Stimulated activated CD4-positive, alpha-beta T cell treated with anti-CD3 and anti-CD28 coated beads, Interleukin-2, amount 100 ng/mL, for 48 hours (primary cell): ENCODE data around the gene SEMA3A.
"Not testable (repeated sequence)": the region's sequence is repeated elsewhere in the genome, so short reads cannot be mapped to it uniquely, and the experiment has no call there.

Source experiments
- DNase-seq, 2 donors: peaks; one replicate each; pipeline ENCODE4 v3.0.0-alpha.2; 2020

Gene SEMA3A

GRCh38 chr7:84194484-84195271, at the start of gene SEMA3A:
Gene SEMA3A, minus strand, starts transcription at chr7:84194789. Its CDS starts 203 bp downstream, at chr7:84194586.
- no peak for DNase-seq

- DNase-seq: not testable (repeated sequence)
These were observed 48.4 kb upstream of the SEMA3A start for GRCh38 chr7:84243037-84243436.

DNA sequence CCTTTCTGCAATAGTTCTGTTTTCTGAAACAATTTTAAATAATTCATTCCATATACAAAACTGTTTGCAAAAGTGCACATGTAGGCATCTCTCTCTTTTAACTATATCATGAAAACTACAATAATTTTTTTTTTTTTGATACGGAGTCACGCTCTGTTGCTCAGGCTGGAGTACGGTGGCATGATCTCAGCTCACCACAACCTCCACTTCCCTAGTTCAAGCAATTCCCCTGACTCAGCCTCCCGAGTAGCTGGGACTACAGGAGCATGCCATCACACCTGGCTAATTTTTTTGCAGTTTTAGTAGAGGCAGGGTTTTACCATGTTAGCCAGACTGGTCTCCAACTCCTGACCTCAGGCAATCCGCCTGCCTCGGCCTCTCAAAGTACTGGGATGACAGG, 44.0 kb upstream of the SEMA3A start:
- DNase-seq: no peak

- DNase-seq: no peak
These were observed 43.1 kb upstream of the SEMA3A start for GRCh38 chr7:84237533-84238173.

DNA sequence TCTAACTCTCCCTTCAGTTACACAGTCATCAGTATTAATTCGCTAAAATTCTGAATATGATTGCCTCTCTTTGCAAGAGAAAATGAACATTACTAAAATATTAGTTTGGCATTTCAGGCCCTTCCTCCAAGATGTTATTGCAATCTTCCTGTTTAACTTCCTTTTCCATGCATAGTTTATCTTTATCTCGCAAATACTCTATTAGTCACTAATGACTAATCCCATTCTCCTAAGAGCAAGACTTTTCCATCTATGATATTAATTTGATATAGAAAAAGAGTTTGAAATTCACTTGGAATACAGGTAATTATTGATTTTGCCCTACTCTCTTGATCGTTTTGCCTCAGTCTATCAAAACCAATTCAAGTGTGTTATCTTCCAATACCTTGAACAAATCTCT, 41.8 kb upstream of the SEMA3A start:
- DNase-seq: no peak

DNA sequence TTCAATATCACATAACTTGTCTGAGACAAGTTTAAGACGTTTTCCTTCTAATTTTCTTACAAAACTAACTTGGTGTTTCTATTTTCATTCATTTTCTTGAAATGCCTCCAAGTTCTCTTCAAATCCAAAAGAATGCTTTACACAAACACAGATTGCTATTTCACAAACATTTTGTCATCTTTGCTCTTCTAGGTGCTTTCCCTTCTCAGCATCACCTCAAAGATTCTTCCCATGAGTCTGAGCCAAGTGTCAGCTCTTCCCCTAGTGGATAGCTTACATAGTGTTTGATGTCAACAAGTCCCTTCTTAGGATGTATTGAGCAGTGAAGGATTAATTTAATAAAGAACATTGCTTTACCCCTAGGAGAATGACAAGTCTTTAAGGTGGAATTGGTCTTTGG, 38.1 kb upstream of the SEMA3A start:
- DNase-seq: no peak

- no peak for DNase-seq
These were observed 36.6 kb upstream of the SEMA3A start for GRCh38 chr7:84231157-84231556.

- no peak for DNase-seq
These were observed 35.9 kb upstream of the SEMA3A start for GRCh38 chr7:84230491-84230890.

GRCh38 chr7:84228526-84228925, 33.9 kb upstream of the SEMA3A start:
- no peak for DNase-seq

GRCh38 chr7:84226759-84227158, 32.2 kb upstream of the SEMA3A start:
- DNase-seq: no peak

- DNase-seq: no peak
These were observed 29.9 kb upstream of the SEMA3A start for GRCh38 chr7:84224505-84224904.

DNA sequence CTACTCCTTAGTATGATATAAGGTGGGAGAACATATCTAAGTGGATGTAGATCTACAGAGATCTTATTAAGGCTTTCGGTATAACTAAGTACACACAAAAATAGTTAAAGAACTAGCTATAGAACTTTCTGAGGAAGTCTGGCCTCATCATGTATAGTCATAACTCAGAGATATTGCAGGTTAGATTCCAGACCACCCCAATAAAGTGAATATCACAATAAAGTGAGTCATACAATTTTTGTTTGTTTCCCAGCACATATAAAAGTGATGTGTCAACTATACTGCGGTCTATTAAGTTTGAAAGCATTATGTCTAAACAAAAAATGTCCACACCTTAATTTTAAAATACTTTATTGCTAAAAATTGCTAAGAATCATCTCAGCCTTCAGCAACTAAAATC, 24.7 kb upstream of the SEMA3A start:
- DNase-seq: no peak

GRCh38 chr7:84218681-84219080, 24.1 kb upstream of the SEMA3A start:
- DNase-seq: no peak

DNA sequence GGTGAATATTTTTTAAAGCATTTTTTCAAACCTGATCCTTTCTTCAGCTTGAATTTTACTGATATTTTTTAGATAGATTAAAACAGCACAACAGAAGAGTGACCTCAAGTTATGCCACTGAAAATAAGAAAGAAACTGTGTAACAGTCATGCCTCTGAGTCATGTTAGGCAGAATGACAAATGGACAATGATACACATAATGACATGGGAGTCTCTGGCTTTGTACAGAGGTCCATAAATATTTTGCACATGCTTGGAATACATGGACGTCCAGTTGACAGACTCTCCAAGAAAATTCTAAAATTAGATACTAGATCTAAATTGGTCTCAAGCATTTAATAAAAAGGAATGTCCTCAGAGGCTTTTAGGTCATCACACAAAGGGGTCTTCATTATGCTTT, 21.9 kb upstream of the SEMA3A start:
- DNase-seq: no peak

GRCh38 chr7:84214757-84215156, 20.2 kb upstream of the SEMA3A start:
- DNase-seq: not testable (repeated sequence)

DNA sequence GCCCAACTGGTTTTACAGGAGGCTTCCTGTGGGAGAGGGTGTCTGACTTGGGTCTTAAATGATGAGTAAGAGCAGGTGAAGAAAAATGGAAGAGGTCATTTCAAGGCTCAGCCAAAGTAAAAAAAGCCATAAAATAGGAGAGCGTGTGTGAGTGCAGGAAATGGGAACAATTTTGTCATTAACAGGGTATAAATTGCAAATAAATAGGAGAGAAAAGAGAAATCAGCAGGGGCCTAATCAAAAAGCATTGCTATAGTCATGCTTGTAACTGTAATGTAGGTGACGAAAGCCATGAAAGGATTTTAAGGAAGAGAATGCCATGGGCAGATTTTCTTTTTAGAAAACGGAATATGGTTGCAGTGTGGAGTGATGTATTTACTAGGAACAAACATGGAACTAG, 15.7 kb upstream of the SEMA3A start:
- no peak for DNase-seq

DNA sequence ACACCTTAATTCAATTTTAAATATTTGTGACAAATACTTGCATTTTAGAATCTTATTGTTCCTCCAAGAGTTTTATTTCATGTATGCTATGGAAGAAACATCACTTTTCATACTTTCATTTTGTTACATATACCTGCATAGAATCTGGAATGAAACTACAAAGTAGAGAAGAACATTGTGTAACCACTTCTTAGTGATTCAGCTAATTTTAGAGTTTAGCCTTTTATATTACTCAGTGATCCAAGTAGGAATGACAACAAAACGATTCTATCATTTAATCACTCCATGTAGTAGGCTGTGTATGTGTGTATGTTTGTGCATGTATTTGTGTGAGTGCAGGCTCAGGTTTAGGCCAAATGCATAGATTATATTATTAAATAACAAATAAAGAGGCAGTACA, 14.4 kb upstream of the SEMA3A start:
- DNase-seq: no peak

- DNase-seq: no peak
These were observed 13.0 kb upstream of the SEMA3A start for GRCh38 chr7:84207615-84208014.

DNA sequence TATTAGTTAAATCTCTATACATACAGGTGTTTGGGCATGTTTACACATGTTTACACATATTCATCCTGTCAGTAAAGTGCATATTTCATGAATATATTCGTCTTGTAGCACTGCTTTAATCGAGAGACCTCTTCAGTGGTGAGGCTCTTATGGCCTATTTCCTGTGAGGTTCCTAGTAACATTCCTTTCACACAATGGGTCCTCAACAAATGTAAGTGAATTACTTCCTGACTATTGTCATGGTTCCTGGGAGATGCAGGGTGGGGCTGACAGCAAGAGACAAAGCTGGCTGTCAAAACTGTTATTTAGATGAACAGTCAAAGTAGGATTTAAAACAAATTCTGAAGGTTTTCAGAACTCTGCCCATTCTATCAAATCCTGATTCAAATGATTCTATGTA, 12.4 kb upstream of the SEMA3A start:
- DNase-seq: no peak

DNA sequence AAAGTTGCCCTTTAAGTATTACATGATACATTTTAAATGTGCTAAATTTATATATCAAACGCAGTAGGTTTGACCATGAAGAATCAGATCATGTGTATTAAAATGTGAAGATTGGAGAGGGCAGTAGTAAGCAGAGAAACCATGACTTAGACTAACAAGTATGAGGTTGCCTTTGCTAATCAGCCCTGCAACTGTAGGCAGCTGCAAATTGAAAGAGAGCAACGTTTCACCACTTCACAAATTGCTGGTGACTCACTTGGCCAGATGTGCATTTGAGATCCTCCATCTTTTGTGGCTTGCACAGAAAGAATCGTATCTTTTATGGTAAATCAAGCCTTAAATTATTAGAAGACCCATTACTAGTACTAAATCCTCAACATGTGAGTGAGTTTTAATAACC, 10.1 kb upstream of the SEMA3A start:
- no peak for DNase-seq

DNA sequence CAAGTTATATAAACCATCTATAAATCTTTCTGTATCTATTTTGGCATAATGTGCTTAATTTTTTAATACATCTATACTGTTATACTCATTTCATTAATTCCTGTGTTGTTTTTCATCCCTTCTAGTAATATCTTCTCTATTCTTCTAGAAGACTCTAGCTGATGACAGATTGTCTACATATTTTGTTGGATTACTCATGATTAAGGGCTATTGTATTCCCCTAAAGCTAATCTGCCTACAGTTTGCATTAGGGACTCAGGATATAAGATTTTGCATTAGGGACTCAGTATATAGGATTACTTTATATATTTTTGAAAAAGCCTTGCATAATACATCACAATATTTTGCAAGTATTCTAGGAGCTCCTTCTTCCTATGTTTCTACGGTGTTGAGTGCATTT, 8.3 kb upstream of the SEMA3A start:
- DNase-seq: no peak

DNA sequence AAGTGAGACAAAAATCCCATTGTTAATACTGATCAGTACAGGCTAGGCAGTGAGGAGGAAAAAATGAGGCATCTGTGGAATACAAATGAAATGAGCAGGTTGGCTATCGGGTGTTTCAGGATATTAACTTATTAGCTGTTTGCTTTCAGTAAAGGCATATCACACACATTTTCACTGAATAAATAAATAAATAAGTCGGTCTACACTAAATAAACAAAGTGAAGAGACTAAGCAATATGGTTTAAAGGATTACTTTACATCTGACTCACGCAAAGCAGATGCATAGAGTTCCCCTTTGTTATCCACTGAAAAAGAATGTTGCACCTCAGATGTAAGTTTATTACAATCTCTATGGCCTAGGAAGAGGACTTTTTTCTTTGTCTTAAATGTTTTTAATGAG, 6.3 kb upstream of the SEMA3A start:
- no peak for DNase-seq

GRCh38 chr7:84199216-84199615, 4.6 kb upstream of the SEMA3A start:
- DNase-seq: no peak

- no peak for DNase-seq
These were observed 1.5 kb upstream of the SEMA3A start for GRCh38 chr7:84196084-84196503.
